GM13977 (cell line): Measurements from ENCODE around the gene LRRFIP1.

ENCODE experiments used
- DNase-seq: peaks from one replicate; pipeline ENCODE4 v3.0.0; 2012; ENCODE audit warnings: low spot score
- in situ Hi-C: fragments of 300-500 bp; cut with MboI; formaldehyde crosslinking; loops from one replicate; pipeline ENCODE4 v1.12.0; 2022; ENCODE audit warnings: low sequenced_read_pairs, low pct_unique_long_range_greater_than_20kb, mixed read lengths, inconsistent platforms; ENCODE audit not compliant: unreplicated experiment
- TF ChIP-seq, protein P1 (sequence below): IDR thresholded peaks from 2 replicates; pipeline ENCODE4 v1.5.1; 2012; ENCODE audit warnings: mild to moderate bottlenecking, control low read depth; ENCODE audit not compliant: insufficient read depth; ENCODE audit errors: extremely low read depth, missing control alignments

LRRFIP1 gene

GRCh38 chr2:237637429-237638135 lies 10.2 kb downstream of the LRRFIP1 start:
- TF ChIP-seq, protein P1, sequence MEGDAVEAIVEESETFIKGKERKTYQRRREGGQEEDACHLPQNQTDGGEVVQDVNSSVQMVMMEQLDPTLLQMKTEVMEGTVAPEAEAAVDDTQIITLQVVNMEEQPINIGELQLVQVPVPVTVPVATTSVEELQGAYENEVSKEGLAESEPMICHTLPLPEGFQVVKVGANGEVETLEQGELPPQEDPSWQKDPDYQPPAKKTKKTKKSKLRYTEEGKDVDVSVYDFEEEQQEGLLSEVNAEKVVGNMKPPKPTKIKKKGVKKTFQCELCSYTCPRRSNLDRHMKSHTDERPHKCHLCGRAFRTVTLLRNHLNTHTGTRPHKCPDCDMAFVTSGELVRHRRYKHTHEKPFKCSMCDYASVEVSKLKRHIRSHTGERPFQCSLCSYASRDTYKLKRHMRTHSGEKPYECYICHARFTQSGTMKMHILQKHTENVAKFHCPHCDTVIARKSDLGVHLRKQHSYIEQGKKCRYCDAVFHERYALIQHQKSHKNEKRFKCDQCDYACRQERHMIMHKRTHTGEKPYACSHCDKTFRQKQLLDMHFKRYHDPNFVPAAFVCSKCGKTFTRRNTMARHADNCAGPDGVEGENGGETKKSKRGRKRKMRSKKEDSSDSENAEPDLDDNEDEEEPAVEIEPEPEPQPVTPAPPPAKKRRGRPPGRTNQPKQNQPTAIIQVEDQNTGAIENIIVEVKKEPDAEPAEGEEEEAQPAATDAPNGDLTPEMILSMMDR: no peak
- DNase-seq: no peak
- in situ Hi-C loops: no loop called here

GRCh38 chr2:237638176-237638575 lies 10.8 kb downstream of the LRRFIP1 start:
- no peak for DNase-seq
- in situ Hi-C loops: no loop called here
- TF ChIP-seq, protein P1: no peak

- in situ Hi-C loops: no loop called here
- TF ChIP-seq, protein P1: no peak
- no peak for DNase-seq
Measured at GRCh38 chr2:237639052-237639835, 11.9 kb downstream of the LRRFIP1 start.

- TF ChIP-seq, protein P1: no peak
- no peak for DNase-seq
- in situ Hi-C loops: no loop called here
Measured at GRCh38 chr2:237639836-237640220, 12.4 kb downstream of the LRRFIP1 start.

- in situ Hi-C loops: no loop called here
- TF ChIP-seq, protein P1: no peak
- DNase-seq: no peak
Measured at GRCh38 chr2:237640493-237640998, 13.2 kb downstream of the LRRFIP1 start.

- in situ Hi-C loops: no loop called here
- TF ChIP-seq, protein P1: no peak
- DNase-seq: no peak
Measured at GRCh38 chr2:237642038-237642734, 14.8 kb downstream of the LRRFIP1 start.
